H1 (cell line): ENCODE data around the gene GAB3. TPM values are rescaled to one million over a fixed set of nuclear protein-coding genes. Genes with fewer than 3 reads are reported as not detected.

Experiments used
- BCL11A ChIP-seq, 2 experiments: IDR thresholded peaks; one replicate each; pipeline ENCODE4 v1.6.1; 2011; ENCODE audit warnings: low read depth in 2 of 2, low read length in 2 of 2, mild to moderate bottlenecking in 2 of 2
- CHD1 ChIP-seq: IDR thresholded peaks from 2 replicates; pipeline ENCODE4 v1.6.1; 2012; ENCODE audit warnings: low read depth, low read length, improper control_type of control experiment
- POLR2A ChIP-seq, 2 experiments: IDR thresholded peaks; 1 replicate in 1 of 2; 2 replicates in 1 of 2; pipeline ENCODE4 v1.6.1; 2011; ENCODE audit warnings: low read depth in 2 of 2, low read length in 2 of 2, mild to moderate bottlenecking in 2 of 2; ENCODE audit errors: control extremely low read depth in 1 of 2
- SP2 ChIP-seq: IDR thresholded peaks from 2 replicates; pipeline ENCODE4 v1.6.1; 2012; ENCODE audit warnings: mild to moderate bottlenecking, low read length, inconsistent platforms
- TEAD4 ChIP-seq: IDR thresholded peaks from 2 replicates; pipeline ENCODE4 v1.6.1; 2012; ENCODE audit warnings: low read depth, low read length, inconsistent platforms, mixed read lengths
- polyA plus RNA-seq, 7 experiments: library from polyadenylated mRNA; depleted of rRNA in 3 of 7; stranded (reverse) in 5 of 7; unstranded in 2 of 7; fragments of >200 nt in 5 of 7; fragments of 200-250 nt in 2 of 7; gene quantifications; 1 replicate in 5 of 7; 2 replicates in 1 of 7; 4 replicates in 1 of 7; pipeline versions ENCODE4 v1.2.1 to v1.2.3, GENCODE V29; 2011 to 2013; ENCODE audit warnings: missing spikeins in 2 of 7, mixed read lengths in 2 of 7
- total RNA-seq: library from RNA; stranded (reverse); fragmentation: NEBNext Ultra II Directional; extraction: Animal tissue kit (Norgen Biotek cat#: 25700); gene quantifications from 2 replicates; pipeline ENCODE4 v1.2.1, GENCODE V29; 2021
- TF ChIP-seq, protein P1 (sequence below): IDR thresholded peaks from 2 replicates; pipeline ENCODE4 v1.6.1; 2012; ENCODE audit warnings: low read length, inconsistent platforms
- TF ChIP-seq, protein P2 (sequence below): IDR thresholded peaks from 2 replicates; pipeline ENCODE4 v1.6.1; 2011; ENCODE audit warnings: low read depth, mild to moderate bottlenecking, low read length; ENCODE audit not compliant: insufficient read depth

GAB3 gene
- total and polyA plus RNA-seq, 2 of the 8 experiments (the other 6 are each of a cell fraction or from before 2014, with no cell fraction given) = 0.48 to 1.2 TPM

DNA sequence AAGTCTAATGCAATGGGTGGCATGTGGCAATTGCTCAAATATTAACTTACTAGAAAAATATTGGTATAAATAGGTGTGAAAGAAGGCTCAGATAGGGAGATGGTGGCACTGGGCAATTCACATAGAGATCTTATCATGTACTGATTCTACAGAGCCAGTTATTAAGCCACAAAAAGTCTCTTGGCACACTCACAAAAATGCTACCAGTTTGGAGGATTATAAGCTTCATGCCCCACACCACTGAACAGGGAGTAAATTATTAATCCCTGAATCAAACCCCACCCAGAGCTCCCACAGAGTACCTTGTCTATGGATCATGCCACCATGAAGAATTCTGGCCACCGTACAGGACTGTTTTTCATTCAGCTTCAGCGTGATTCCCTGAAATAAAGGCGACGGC lies 40.6 kb upstream of the GAB3 start (continued):
- TF ChIP-seq BCL11A (IDR thresholded peaks at IDR 0.05; ENCODE audit: low read depth in 2 of 2, low read length in 2 of 2) (no peak), POLR2A (IDR thresholded peaks at IDR 0.05; ENCODE audit: control extremely low read depth in 1 of 2, low read depth in 2 of 2, low read length in 2 of 2) (no peak), SP2 (no peak), TEAD4 (no peak), CHD1 (no peak)
- TF ChIP-seq, protein P1, sequence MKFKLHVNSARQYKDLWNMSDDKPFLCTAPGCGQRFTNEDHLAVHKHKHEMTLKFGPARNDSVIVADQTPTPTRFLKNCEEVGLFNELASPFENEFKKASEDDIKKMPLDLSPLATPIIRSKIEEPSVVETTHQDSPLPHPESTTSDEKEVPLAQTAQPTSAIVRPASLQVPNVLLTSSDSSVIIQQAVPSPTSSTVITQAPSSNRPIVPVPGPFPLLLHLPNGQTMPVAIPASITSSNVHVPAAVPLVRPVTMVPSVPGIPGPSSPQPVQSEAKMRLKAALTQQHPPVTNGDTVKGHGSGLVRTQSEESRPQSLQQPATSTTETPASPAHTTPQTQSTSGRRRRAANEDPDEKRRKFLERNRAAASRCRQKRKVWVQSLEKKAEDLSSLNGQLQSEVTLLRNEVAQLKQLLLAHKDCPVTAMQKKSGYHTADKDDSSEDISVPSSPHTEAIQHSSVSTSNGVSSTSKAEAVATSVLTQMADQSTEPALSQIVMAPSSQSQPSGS = no peak
- TF ChIP-seq, protein P2, sequence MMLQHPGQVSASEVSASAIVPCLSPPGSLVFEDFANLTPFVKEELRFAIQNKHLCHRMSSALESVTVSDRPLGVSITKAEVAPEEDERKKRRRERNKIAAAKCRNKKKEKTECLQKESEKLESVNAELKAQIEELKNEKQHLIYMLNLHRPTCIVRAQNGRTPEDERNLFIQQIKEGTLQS = no peak
